D721Med (cell line): Measurements from ENCODE around the gene VEZF1.
"Not testable (repeated sequence)": the region's sequence is repeated elsewhere in the genome, so short reads cannot be mapped to it uniquely, and the experiment has no call there.

Source experiments
- DNase-seq: peaks from one replicate; pipeline ENCODE4 v3.0.0; 2011; ENCODE audit warnings: low spot score; ENCODE audit not compliant: insufficient read length
- FAIRE-seq: peaks from 2 replicates; lab custom pipeline; 2011; peaks lifted over from hg19 to GRCh38; lab: Jason Lieb, UNC
- TF ChIP-seq, protein P1 (sequence below): IDR thresholded peaks from 2 replicates; pipeline ENCODE4 v1.5.1; 2012; ENCODE audit warnings: mild to moderate bottlenecking, control low read depth; ENCODE audit not compliant: insufficient read depth; ENCODE audit errors: missing control alignments

Gene VEZF1

DNA sequence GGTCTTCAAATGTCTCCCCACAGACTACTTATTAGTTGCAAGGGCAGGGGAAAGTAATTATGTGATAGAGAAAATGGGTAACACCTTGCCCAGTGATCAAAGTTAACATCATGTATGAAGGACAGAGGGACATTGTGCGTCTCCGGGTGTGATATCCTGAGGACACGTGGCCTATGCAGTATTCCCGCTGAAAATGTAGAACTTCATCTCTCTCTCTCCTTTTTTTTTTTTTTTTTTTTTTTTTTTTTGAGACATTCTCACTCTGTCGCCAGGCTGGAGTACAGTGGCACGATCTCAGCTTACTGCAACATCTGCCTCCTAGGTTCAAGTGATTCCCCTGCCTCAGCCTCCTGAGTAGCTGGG is 24.9 kb downstream of the VEZF1 start:
- no peak for DNase-seq
- FAIRE-seq, result no peak
- TF ChIP-seq, protein P1, sequence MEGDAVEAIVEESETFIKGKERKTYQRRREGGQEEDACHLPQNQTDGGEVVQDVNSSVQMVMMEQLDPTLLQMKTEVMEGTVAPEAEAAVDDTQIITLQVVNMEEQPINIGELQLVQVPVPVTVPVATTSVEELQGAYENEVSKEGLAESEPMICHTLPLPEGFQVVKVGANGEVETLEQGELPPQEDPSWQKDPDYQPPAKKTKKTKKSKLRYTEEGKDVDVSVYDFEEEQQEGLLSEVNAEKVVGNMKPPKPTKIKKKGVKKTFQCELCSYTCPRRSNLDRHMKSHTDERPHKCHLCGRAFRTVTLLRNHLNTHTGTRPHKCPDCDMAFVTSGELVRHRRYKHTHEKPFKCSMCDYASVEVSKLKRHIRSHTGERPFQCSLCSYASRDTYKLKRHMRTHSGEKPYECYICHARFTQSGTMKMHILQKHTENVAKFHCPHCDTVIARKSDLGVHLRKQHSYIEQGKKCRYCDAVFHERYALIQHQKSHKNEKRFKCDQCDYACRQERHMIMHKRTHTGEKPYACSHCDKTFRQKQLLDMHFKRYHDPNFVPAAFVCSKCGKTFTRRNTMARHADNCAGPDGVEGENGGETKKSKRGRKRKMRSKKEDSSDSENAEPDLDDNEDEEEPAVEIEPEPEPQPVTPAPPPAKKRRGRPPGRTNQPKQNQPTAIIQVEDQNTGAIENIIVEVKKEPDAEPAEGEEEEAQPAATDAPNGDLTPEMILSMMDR, result no peak

DNA sequence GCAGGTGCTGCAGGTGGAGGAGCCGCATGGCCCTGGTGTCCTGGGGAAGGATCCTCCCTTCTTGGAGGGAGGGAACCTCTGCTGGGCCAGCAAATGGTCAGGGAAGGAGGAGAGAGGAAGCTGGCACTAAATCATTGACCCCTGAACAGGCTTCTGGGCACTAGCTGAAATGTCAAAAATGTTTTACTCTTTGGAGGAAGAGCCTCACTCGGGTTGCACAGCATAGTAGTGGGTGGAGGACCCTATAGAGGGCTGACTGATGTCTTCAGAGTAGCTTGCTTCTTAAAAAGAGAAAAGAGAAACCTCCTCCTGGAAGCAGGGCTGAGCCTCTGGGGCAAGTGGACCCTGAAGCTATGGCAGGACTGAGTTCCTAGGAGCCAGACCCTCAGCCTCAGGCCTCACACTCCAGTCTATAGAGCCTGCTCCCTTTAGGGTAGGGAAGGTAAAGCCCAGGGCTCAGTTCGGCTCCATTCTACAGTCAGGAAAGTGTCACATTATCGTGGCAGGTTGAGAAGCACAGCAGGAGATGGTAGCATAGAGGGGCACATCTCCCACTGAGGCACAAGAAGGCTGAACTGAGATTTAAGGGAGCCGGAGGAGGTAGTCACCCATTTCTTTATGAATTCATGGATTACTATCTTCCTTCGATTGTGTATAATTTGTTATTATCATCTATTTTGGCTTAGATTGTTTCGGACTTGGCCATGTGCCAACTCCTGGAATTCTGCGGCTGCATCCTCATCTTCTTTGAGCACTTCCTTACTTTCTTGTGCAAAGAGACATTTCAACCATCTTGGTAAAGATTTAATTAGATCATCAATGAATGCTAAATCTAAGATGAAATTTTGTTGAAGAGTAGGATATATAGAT is 25.5 kb downstream of the VEZF1 start:
- TF ChIP-seq, protein P1, result no peak
- FAIRE-seq, result no peak
- DNase-seq, result no peak

GRCh38 chr17:57959929-57960328 is 28.1 kb downstream of the VEZF1 start:
- DNase-seq (no peak), FAIRE-seq (no peak)
- TF ChIP-seq, protein P1, result no peak

- not testable (repeated sequence) for DNase-seq, FAIRE-seq
These were observed 29.7 kb downstream of the VEZF1 start for GRCh38 chr17:57958391-57958790.

- TF ChIP-seq, protein P1, result no peak
- FAIRE-seq, result no peak
- no peak for DNase-seq
These were observed 30.2 kb downstream of the VEZF1 start for GRCh38 chr17:57957886-57958285.

DNA sequence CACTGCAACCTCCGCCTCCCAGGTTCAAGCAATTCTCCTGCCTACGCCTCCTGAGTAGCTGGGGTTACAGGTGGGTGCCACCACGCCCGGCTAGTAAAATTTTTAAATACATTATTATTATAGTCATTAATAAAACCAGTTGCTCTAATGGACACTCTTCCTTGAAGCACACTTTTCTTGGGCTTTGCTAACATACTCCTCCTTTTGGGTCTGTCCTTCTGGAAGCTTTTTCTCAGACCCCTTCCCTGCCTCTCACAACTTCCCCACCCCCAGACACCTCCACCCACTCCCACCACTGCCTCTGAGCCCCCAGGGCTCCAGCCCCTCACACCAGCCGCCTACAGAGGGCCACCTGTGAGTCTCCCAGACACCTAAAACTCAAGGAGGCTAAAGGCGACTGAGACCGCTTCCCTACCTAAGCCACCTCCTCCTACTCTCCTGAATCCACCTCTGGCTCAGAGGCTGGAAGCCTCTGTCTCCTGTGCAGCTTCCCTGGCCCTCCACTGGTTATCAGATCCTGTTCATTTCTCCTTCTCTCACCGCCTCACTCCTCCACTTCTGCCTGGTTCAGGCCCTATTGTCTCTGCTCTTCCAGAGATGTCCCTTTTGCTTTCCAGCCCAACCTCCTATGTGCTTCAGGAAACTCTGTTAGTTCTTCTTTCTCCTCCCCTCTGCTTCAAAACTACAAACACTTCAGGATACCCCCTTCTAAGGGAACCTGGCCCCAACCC is 30.8 kb downstream of the VEZF1 start:
- TF ChIP-seq, protein P1, result no peak
- no peak for DNase-seq
- no peak for FAIRE-seq

GRCh38 chr17:57956291-57957119 is 31.5 kb downstream of the VEZF1 start:
- FAIRE-seq, result no peak
- TF ChIP-seq, protein P1, result no peak

More at GRCh38 chr17:57956291-57957119, 31.5 kb downstream of the VEZF1 start:
- DNase-seq, result no peak
